HG03196 (cell line): ENCODE results near the gene PER1.
A peak's percentile ranks its signal among the peaks of the same experiment; 100 is the strongest.

Source experiments
- ATAC-seq: cut with Tn5 transposase; IDR thresholded peaks from one replicate; pipeline ENCODE4 v1.9.1; 2021; ENCODE audit not compliant: unreplicated experiment

PER1 gene

GRCh38 chr17:8167526-8167925, 15.3 kb upstream of the PER1 start:
- no peak for ATAC-seq

- ATAC-seq = no peak
Observed at GRCh38 chr17:8166731-8167130, 14.5 kb upstream of the PER1 start.

- ATAC-seq = no peak
Observed at GRCh38 chr17:8164815-8165131, 12.6 kb upstream of the PER1 start.

- no peak for ATAC-seq
Observed at GRCh38 chr17:8163978-8164814, 12.0 kb upstream of the PER1 start.

- ATAC-seq = no peak
Observed at GRCh38 chr17:8162997-8163977, 11.1 kb upstream of the PER1 start.

GRCh38 chr17:8162233-8162996, 10.2 kb upstream of the PER1 start, which contains the start of gene VAMP2:
Gene VAMP2 (minus strand): TSS chr17:8162948. CDS start chr17:8162879, 69 bp downstream.
- no peak for ATAC-seq

- ATAC-seq = no peak
Observed at GRCh38 chr17:8161289-8162232, 9.4 kb upstream of the PER1 start.

GRCh38 chr17:8160741-8161221, 8.6 kb upstream of the PER1 start:
- no peak for ATAC-seq

- no peak for ATAC-seq
Observed at GRCh38 chr17:8160224-8160577, 8.0 kb upstream of the PER1 start.

- ATAC-seq = no peak
Observed at GRCh38 chr17:8159459-8160223, 7.4 kb upstream of the PER1 start.

- no peak for ATAC-seq
Observed at GRCh38 chr17:8159032-8159400, 6.8 kb upstream of the PER1 start.

- ATAC-seq = peak; percentile 25
Observed at GRCh38 chr17:8158267-8159031, 6.2 kb upstream of the PER1 start.

- ATAC-seq = peak; percentile 69
Observed at GRCh38 chr17:8156246-8156992, 4.2 kb upstream of the PER1 start.

GRCh38 chr17:8155996-8156245, 3.7 kb upstream of the PER1 start:
- no peak for ATAC-seq

- ATAC-seq = no peak
Observed at GRCh38 chr17:8155231-8155995, 3.2 kb upstream of the PER1 start.

- ATAC-seq = no peak
Observed at GRCh38 chr17:8154608-8155155, 2.5 kb upstream of the PER1 start.

- ATAC-seq = no peak
Observed at GRCh38 chr17:8153957-8154607, 1.9 kb upstream of the PER1 start.
